H1 (cell line): ENCODE measurements around the gene WBP4. TPM values are rescaled to one million over a fixed set of nuclear protein-coding genes. Genes with fewer than 3 reads are reported as not detected.

Source experiments
- CTCF ChIA-PET: fragments of 300-600 bp; sonication (Branson Sonifier 250); formaldehyde crosslinking; loops from one replicate; lab custom pipeline; 2021; ENCODE audit not compliant: partially characterized antibody; lab: Charles Lee
- POLR2A ChIA-PET: fragments of 300-600 bp; sonication (Branson Sonifier 250); formaldehyde crosslinking; loops from one replicate; lab custom pipeline; 2021; ENCODE audit warnings: inconsistent platforms; ENCODE audit not compliant: partially characterized antibody; lab: Charles Lee
- DNase-seq, 2 experiments: peaks; one replicate each; pipeline versions ENCODE4 v3.0.0 to v3.0.0-alpha.2; 2010 to 2022; ENCODE audit warnings: low spot score in 2 of 2, low read depth in 1 of 2, mixed read lengths in 1 of 2
- FAIRE-seq: peaks from 2 replicates; lab custom pipeline; 2011; peaks lifted over from hg19 to GRCh38; lab: Jason Lieb, UNC
- H2AFZ ChIP-seq: 2 replicates; pipeline ENCODE4 v1.8.1; 2012; ENCODE audit warnings: low read length, inconsistent platforms
- H2AK5ac ChIP-seq: 2 replicates; pipeline ENCODE4 v1.6.1; 2013; ENCODE audit warnings: low read depth, low read length
- H2BK120ac ChIP-seq: replicated peaks from 2 replicates; pipeline ENCODE3; 2013; ENCODE audit warnings: low read depth, low read length, inconsistent platforms
- H2BK12ac ChIP-seq: 2 replicates; pipeline ENCODE4 v1.6.1; 2013; ENCODE audit warnings: low read depth, low read length
- H2BK15ac ChIP-seq: 2 replicates; pipeline ENCODE4 v1.6.1; 2013; ENCODE audit warnings: low read length
- H2BK20ac ChIP-seq: 2 replicates; pipeline ENCODE4 v1.6.1; 2013; ENCODE audit warnings: low read length
- H2BK5ac ChIP-seq: 2 replicates; pipeline ENCODE4 v1.6.1; 2013; ENCODE audit warnings: low read depth, low read length
- H3K14ac ChIP-seq: 2 replicates; pipeline ENCODE4 v1.6.1; 2013; ENCODE audit warnings: inconsistent platforms; ENCODE audit not compliant: insufficient read length
- H3K18ac ChIP-seq: 2 replicates; pipeline ENCODE4 v1.6.1; 2013; ENCODE audit warnings: low read length; ENCODE audit errors: extremely low read depth
- H3K23ac ChIP-seq: 2 replicates; pipeline ENCODE4 v1.6.1; 2013; ENCODE audit warnings: inconsistent platforms; ENCODE audit not compliant: insufficient read length
- H3K23me2 ChIP-seq: 2 replicates; pipeline ENCODE4 v1.6.1; 2013; ENCODE audit warnings: low read depth, low read length
- H3K27ac ChIP-seq: 2 replicates; pipeline ENCODE4 v1.6.1; 2011; ENCODE audit warnings: low read depth, low read length, inconsistent platforms
- H3K27me3 ChIP-seq, 4 experiments: replicated peaks in 1 of 4; 1 replicate in 1 of 4; 2 replicates in 3 of 4; pipeline versions ENCODE4 v1.6.1 to v1.8.1; 2011 to 2013; ENCODE audit warnings: low read length in 3 of 4, mild to moderate bottlenecking in 3 of 4, inconsistent platforms in 2 of 4, mixed read lengths in 2 of 4, moderate library complexity in 1 of 4; ENCODE audit not compliant: control insufficient read depth in 3 of 4, insufficient read depth in 3 of 4; ENCODE audit errors: extremely low read depth in 1 of 4
- H3K36me3 ChIP-seq, 4 experiments: 2 replicates each; pipeline versions ENCODE4 v1.6.1 to v1.8.1; 2011 to 2013; ENCODE audit warnings: mild to moderate bottlenecking in 4 of 4, low read length in 3 of 4, moderate library complexity in 2 of 4, control low read depth in 1 of 4, inconsistent platforms in 1 of 4; ENCODE audit not compliant: insufficient read depth in 4 of 4, control insufficient read depth in 2 of 4
- H3K4ac ChIP-seq: replicated peaks from 2 replicates; pipeline ENCODE3; 2013; ENCODE audit warnings: low read length, low read depth, mixed read lengths, inconsistent platforms; ENCODE audit not compliant: insufficient read length
- H3K4me1 ChIP-seq, 4 experiments: replicated peaks in 1 of 4; 1 replicate in 1 of 4; 2 replicates in 3 of 4; pipeline versions ENCODE4 v1.6.1 to v1.8.1; 2011 to 2013; ENCODE audit warnings: low read length in 3 of 4, inconsistent platforms in 2 of 4, mixed read lengths in 1 of 4; ENCODE audit not compliant: insufficient read depth in 4 of 4, control insufficient read depth in 3 of 4
- H3K4me2 ChIP-seq, 2 experiments: 2 replicates each; pipeline versions ENCODE4 v1.6.1 to v1.8.1; 2011 to 2013; ENCODE audit warnings: low read depth in 2 of 2, low read length in 2 of 2, control low read depth in 1 of 2, inconsistent platforms in 1 of 2, mild to moderate bottlenecking in 1 of 2; ENCODE audit not compliant: insufficient read depth in 1 of 2
- H3K4me3 ChIP-seq, 4 experiments: fragments of 200-600, 300-600 bp in 1 of 4; sonication (generic), shearing (Covaris generic), sonication (Bioruptor Twin) in 1 of 4; 2 replicates each; pipeline versions ENCODE4 v1.5.1 to v1.8.1; 2011 to 2016; ENCODE audit warnings: low read length in 4 of 4, low read depth in 3 of 4, control low read depth in 2 of 4, inconsistent platforms in 2 of 4, mild to moderate bottlenecking in 2 of 4, mixed read lengths in 1 of 4, moderate library complexity in 1 of 4; ENCODE audit not compliant: insufficient read depth in 2 of 4; ENCODE audit errors: extremely low read depth in 1 of 4
- H3K56ac ChIP-seq: replicated peaks from 2 replicates; pipeline ENCODE3; 2013; ENCODE audit warnings: low read depth, mild to moderate bottlenecking, mixed read lengths, low read length, inconsistent platforms; ENCODE audit not compliant: insufficient read length
- H3K79me1 ChIP-seq: 2 replicates; pipeline ENCODE4 v1.6.1; 2013; ENCODE audit warnings: low read depth, low read length, control low read depth
- H3K79me2 ChIP-seq, 2 experiments: 2 replicates each; pipeline versions ENCODE4 v1.6.1 to v1.8.1; 2012 to 2013; ENCODE audit warnings: low read length in 2 of 2, mild to moderate bottlenecking in 2 of 2, inconsistent platforms in 1 of 2; ENCODE audit not compliant: insufficient read depth in 2 of 2, control insufficient read depth in 1 of 2
- H3K9ac ChIP-seq, 4 experiments: replicated peaks in 1 of 4; 1 replicate in 1 of 4; 2 replicates in 3 of 4; pipeline versions ENCODE4 v1.6.1 to v1.8.1; 2011 to 2013; ENCODE audit warnings: low read depth in 3 of 4, low read length in 3 of 4, control low read depth in 2 of 4, mild to moderate bottlenecking in 2 of 4, moderate library complexity in 2 of 4, inconsistent platforms in 1 of 4; ENCODE audit errors: extremely low read depth in 1 of 4
- H3K9me3 ChIP-seq, 2 experiments: 2 replicates each; pipeline versions ENCODE4 v1.6.1 to v1.8.1; 2012 to 2013; ENCODE audit warnings: mild to moderate bottlenecking in 2 of 2, moderate library complexity in 2 of 2, control low read depth in 1 of 2, inconsistent platforms in 1 of 2, low read depth in 1 of 2, low read length in 1 of 2, mixed read lengths in 1 of 2; ENCODE audit not compliant: insufficient read depth in 2 of 2
- H4K20me1 ChIP-seq, 2 experiments: replicated peaks in 1 of 2; 2 replicates each; pipeline versions ENCODE3 to v1.8.1; 2011 to 2013; ENCODE audit warnings: inconsistent platforms in 2 of 2, low read length in 2 of 2, mild to moderate bottlenecking in 1 of 2; ENCODE audit not compliant: insufficient read depth in 2 of 2, control insufficient read depth in 1 of 2
- H4K5ac ChIP-seq: 2 replicates; pipeline ENCODE4 v1.6.1; 2013; ENCODE audit warnings: low read length, low read depth, mixed read lengths, inconsistent platforms; ENCODE audit not compliant: insufficient read length
- H4K8ac ChIP-seq: 2 replicates; pipeline ENCODE4 v1.8.0; 2013; ENCODE audit warnings: mild to moderate bottlenecking, moderate library complexity, low read length, inconsistent platforms; ENCODE audit not compliant: insufficient read depth; ENCODE audit errors: extremely low read depth
- H4K91ac ChIP-seq: replicated peaks from 2 replicates; pipeline ENCODE3; 2013; ENCODE audit warnings: low read length, mixed read lengths, inconsistent platforms; ENCODE audit not compliant: insufficient read length
- RNF2 ChIP-seq: fragments of 200-900, 300-1000 bp; sonication (generic); IDR thresholded peaks from 2 replicates; pipeline ENCODE4 v1.7.1; 2016; ENCODE audit warnings: borderline replicate concordance, low read depth, mild to moderate bottlenecking, antibody characterized with exemption, low read length; ENCODE audit not compliant: poor library complexity, severe bottlenecking; ENCODE audit errors: missing control alignments
- TAF7 ChIP-seq: optimal IDR thresholded peaks from 2 replicates; pipeline ENCODE3; 2011; ENCODE audit warnings: low read depth, mild to moderate bottlenecking, inconsistent platforms, low read length, moderate library complexity, borderline replicate concordance
- WGBS, 2 experiments: shearing (Covaris generic) in 1 of 2; methylation state at CpG; one replicate each; pipeline versions ENCODE4 v1.1.6 to v1.1.7; 2013 to 2015; ENCODE audit warnings: low lambda C conversion rate in 2 of 2, mixed read lengths in 2 of 2, inconsistent platforms in 1 of 2, low coverage in 1 of 2, missing lambda C conversion rate in 1 of 2; ENCODE audit not compliant: insufficient replicate concordance in 2 of 2, insufficient coverage in 1 of 2, insufficient read length in 1 of 2; ENCODE audit errors: extremely low coverage in 1 of 2, missing lambda C conversion rate in 1 of 2; 5-methylcytosine and 5-hydroxymethylcytosine counted together
- polyA plus RNA-seq, 7 experiments: library from polyadenylated mRNA; depleted of rRNA in 3 of 7; stranded (reverse) in 5 of 7; unstranded in 2 of 7; fragments of >200 nt in 5 of 7; fragments of 200-250 nt in 2 of 7; gene quantifications; 1 replicate in 5 of 7; 2 replicates in 1 of 7; 4 replicates in 1 of 7; pipeline versions ENCODE4 v1.2.1 to v1.2.3, GENCODE V29; 2011 to 2013; ENCODE audit warnings: missing spikeins in 2 of 7, mixed read lengths in 2 of 7
- total RNA-seq: library from RNA; stranded (reverse); fragmentation: NEBNext Ultra II Directional; extraction: Animal tissue kit (Norgen Biotek cat#: 25700); gene quantifications from 2 replicates; pipeline ENCODE4 v1.2.1, GENCODE V29; 2021

The WBP4 gene
- total and polyA plus RNA-seq, 2 of the 8 experiments (the other 6 are each of a cell fraction or from before 2014, with no cell fraction given): 3.0 to 10.0 TPM

DNA sequence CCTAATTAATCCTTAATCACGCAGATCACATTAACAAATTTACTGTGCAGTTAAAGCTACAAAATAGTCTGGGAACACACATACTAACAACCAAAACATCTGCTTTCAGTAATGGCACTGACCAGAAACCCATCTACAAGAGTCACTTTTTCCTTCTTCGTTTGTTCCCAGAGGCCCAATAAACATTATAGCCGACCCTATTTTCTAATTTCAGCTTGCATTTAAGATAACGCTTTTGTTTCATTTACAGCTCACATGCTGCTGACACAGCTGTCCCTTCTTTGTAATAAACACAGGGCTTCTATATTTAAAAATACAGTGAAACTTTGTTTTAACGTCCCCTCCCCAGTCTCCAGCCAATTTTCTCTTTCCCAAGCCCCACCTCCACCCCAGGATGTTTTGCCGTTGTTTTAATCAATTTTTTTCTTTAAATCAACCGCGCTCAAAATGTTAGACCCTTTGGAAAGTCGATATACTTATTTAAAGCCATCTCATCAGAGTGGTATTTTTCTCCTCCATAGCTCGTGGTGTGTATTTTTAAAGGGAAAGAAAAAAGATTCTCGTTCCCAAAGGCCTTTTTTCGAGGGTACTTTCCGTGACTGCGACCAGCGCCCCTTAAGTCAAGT lies 1.7 kb upstream of the WBP4 start:
- Histone ChIP-seq H3K4me2 (peak overlapping the region; percentile 81 to 84), H2AK5ac (no peak overlapping the region), H3K14ac (no peak overlapping the region), H3K9ac (peak overlapping the region; percentile 78 to 95 (median 84)), H2BK15ac (no peak overlapping the region), H3K23ac (no peak overlapping the region), H4K8ac (no peak overlapping the region; the same call in 1 of the 2 replicates), H2BK120ac (no peak overlapping the region), H3K23me2 (peaks cover 7% of the 10 kb centered on the region; the same call in 1 of the 2 replicates), H2BK12ac (no peak overlapping the region), H3K4me1 (peaks cover 0 to 3% (median 2%) of the 10 kb centered on the region in 4 experiments; a peak in 2 of 7 replicates), H3K9me3 (no peaks in the 10 kb centered on the region), H3K79me2 (peaks cover 0 to 55% of the 10 kb centered on the region in 2 experiments; a peak in 2 of 4 replicates), H3K36me3 (peaks cover 0 to 11% (median 0%) of the 10 kb centered on the region in 4 experiments; a peak in 1 of 8 replicates), H2AFZ (peak overlapping the region; percentile 73), H4K5ac (peak overlapping the region; percentile 0), H3K56ac (no peak overlapping the region), H3K27ac (peak overlapping the region; percentile 74), H3K27me3 (no peaks in the 10 kb centered on the region), H3K4ac (no peak overlapping the region), H3K18ac (no peak overlapping the region), H4K20me1 (peaks cover 0 to 3% of the 10 kb centered on the region in 2 experiments), H2BK5ac (peak overlapping the region; percentile 91; the same call in 1 of the 2 replicates), H3K4me3 (peak overlapping the region; percentile 89 to 96 (median 95)), H2BK20ac (no peak overlapping the region), H3K79me1 (no peaks in the 10 kb centered on the region; the same call in 1 of the 2 replicates), H4K91ac (no peak overlapping the region)
- ChIA-PET POLR2A (interaction anchor here (0.9 to 2.8 kb wide), 7 partner anchors 21 to 270 kb away, joined by 3 to 12 read pairs (median 8); partner anchors contain the start of gene SLC25A15), CTCF (interaction anchor here (0.5 to 1.5 kb wide), 8 partner anchors 11 to 188 kb away, joined by 3 to 5 read pairs (median 3); no protein-coding TSS in a partner anchor)
- WGBS, 2 experiments: 15% methylated on average over 15 of the region's 15 CpGs; no CpG with 5 or more reads in 1 of the 2 experiments
- TF ChIP-seq TAF7: peak; percentile 2
- no peak for TF ChIP-seq RNF2
- no peak for FAIRE-seq
- no peak for DNase-seq
